GM19240 (cell line): ENCODE results near the gene RPLP1.
A peak's percentile ranks its signal among the peaks of the same experiment; 100 is the strongest.
"Not testable (repeated sequence)": the region's sequence is repeated elsewhere in the genome, so short reads cannot be mapped to it uniquely, and the experiment has no call there.

ENCODE experiments used
- DNase-seq: peaks from one replicate; pipeline ENCODE4 v3.0.0; 2011; ENCODE audit warnings: low spot score; ENCODE audit not compliant: insufficient read length

Gene RPLP1

GRCh38 chr15:69436951-69437350 is 15.7 kb upstream of the RPLP1 start:
- DNase-seq, result no peak

GRCh38 chr15:69439623-69440022 is 13.0 kb upstream of the RPLP1 start:
- no peak for DNase-seq

- DNase-seq, result no peak
Observed at GRCh38 chr15:69443032-69443611, 9.5 kb upstream of the RPLP1 start.

- no peak for DNase-seq
Observed at GRCh38 chr15:69444686-69445085, 7.9 kb upstream of the RPLP1 start.

GRCh38 chr15:69446953-69447352 is 5.7 kb upstream of the RPLP1 start:
- no peak for DNase-seq

GRCh38 chr15:69450221-69450620 is 2.4 kb upstream of the RPLP1 start:
- DNase-seq, result not testable (repeated sequence)

GRCh38 chr15:69450968-69451695 is 1.5 kb upstream of the RPLP1 start:
- DNase-seq, result no peak

GRCh38 chr15:69451951-69452691 is 497 bp upstream of the RPLP1 start:
- DNase-seq, result no peak

- DNase-seq, result no peak
Observed at GRCh38 chr15:69454953-69455352, 2.3 kb downstream of the RPLP1 start.

- DNase-seq, result no peak
Observed at GRCh38 chr15:69456208-69457166, 3.9 kb downstream of the RPLP1 start.

- no peak for DNase-seq
Observed at GRCh38 chr15:69457304-69458280, 5.0 kb downstream of the RPLP1 start.

- DNase-seq, result no peak
Observed at GRCh38 chr15:69459066-69459465, 6.4 kb downstream of the RPLP1 start.

- DNase-seq, result no peak
Observed at GRCh38 chr15:69460481-69460880, 7.9 kb downstream of the RPLP1 start.

GRCh38 chr15:69462030-69462492 is 9.4 kb downstream of the RPLP1 start:
- no peak for DNase-seq

GRCh38 chr15:69462493-69463181 is 10.0 kb downstream of the RPLP1 start:
- DNase-seq, result peak; percentile 81

GRCh38 chr15:69463182-69463756 is 10.7 kb downstream of the RPLP1 start:
- DNase-seq, result no peak

GRCh38 chr15:69465253-69465652 is 12.6 kb downstream of the RPLP1 start:
- no peak for DNase-seq

- DNase-seq, result no peak
Observed at GRCh38 chr15:69466733-69467132, 14.1 kb downstream of the RPLP1 start.

- DNase-seq, result no peak
Observed at GRCh38 chr15:69467636-69468035, 15.0 kb downstream of the RPLP1 start.
